ENCODE measurements around the gene LRRC75A.
"Not testable (repeated sequence)": the region's sequence is repeated elsewhere in the genome, so short reads cannot be mapped to it uniquely, and the experiment has no call there.

LRRC75A gene

GRCh38 chr17:16395887-16396286 is 96.1 kb downstream of the LRRC75A start:
- not testable (repeated sequence) for DNase-seq

- not testable (repeated sequence) for DNase-seq
Observed at GRCh38 chr17:16392491-16392890, 99.5 kb downstream of the LRRC75A start.

Measured in stimulated activated CD4-positive, alpha-beta T cell treated with anti-CD3 and anti-CD28 coated beads, Interleukin-12 subunit alpha, Interleukin-12 subunit beta, amount 100 ng/mL, for 4 hours (primary cell).